H1 (cell line): Measurements from ENCODE around the gene ASCC3.

Experiments used
- ASH2L ChIP-seq: fragments of 200-600, 300-600 bp; sonication (generic); IDR thresholded peaks from one replicate; pipeline ENCODE4 v1.7.1; 2017; ENCODE audit warnings: low read length
- JUND ChIP-seq: IDR thresholded peaks from 2 replicates; pipeline ENCODE4 v1.6.1; 2011; ENCODE audit warnings: mild to moderate bottlenecking, improper control_type of control experiment, low read length
- NRF1 ChIP-seq: IDR thresholded peaks from 2 replicates; pipeline ENCODE4 v1.6.1; 2011; ENCODE audit warnings: mild to moderate bottlenecking, low read depth, low read length, improper control_type of control experiment
- POLR2A ChIP-seq, 2 experiments: IDR thresholded peaks; 1 replicate in 1 of 2; 2 replicates in 1 of 2; pipeline ENCODE4 v1.6.1; 2011; ENCODE audit warnings: low read depth in 2 of 2, low read length in 2 of 2, mild to moderate bottlenecking in 2 of 2; ENCODE audit errors: control extremely low read depth in 1 of 2
- POLR2AphosphoS5 ChIP-seq: IDR thresholded peaks from 2 replicates; pipeline ENCODE4 v1.6.1; 2011; ENCODE audit warnings: low read depth, low read length
- RAD21 ChIP-seq, 2 experiments: IDR thresholded peaks in 1 of 2; conservative IDR thresholded peaks in 1 of 2; 2 replicates each; pipeline ENCODE4 v1.6.1; 2011; ENCODE audit warnings: low read depth in 2 of 2, low read length in 2 of 2, improper control_type of control experiment in 1 of 2, inconsistent platforms in 1 of 2, mild to moderate bottlenecking in 1 of 2, moderate library complexity in 1 of 2
- RBBP5 ChIP-seq: IDR thresholded peaks from 2 replicates; pipeline ENCODE4 v1.7.1; 2012; ENCODE audit warnings: low read depth, mild to moderate bottlenecking, inconsistent platforms, low read length, moderate library complexity, borderline replicate concordance
- TAF1 ChIP-seq: IDR thresholded peaks from 2 replicates; pipeline ENCODE4 v1.6.1; 2011; ENCODE audit warnings: mild to moderate bottlenecking, low read depth, low read length
- TF ChIP-seq, protein P1 (sequence below), 3 experiments: IDR thresholded peaks; 1 replicate in 2 of 3; 2 replicates in 1 of 3; pipeline versions ENCODE4 v1.5.1 to v1.6.1; 2011; ENCODE audit warnings: low read length in 3 of 3, mild to moderate bottlenecking in 3 of 3, inconsistent platforms in 2 of 3, low read depth in 1 of 3, moderate library complexity in 1 of 3; ENCODE audit not compliant: insufficient read depth in 1 of 3; ENCODE audit errors: control extremely low read depth in 1 of 3
- TF ChIP-seq, protein P2 (sequence below): IDR thresholded peaks from 2 replicates; pipeline ENCODE4 v1.6.1; 2012; ENCODE audit warnings: inconsistent platforms

GRCh38 chr6:100886076-100886475, 4.9 kb upstream of the ASCC3 start:
- no peak for TF ChIP-seq JUND
- TF ChIP-seq POLR2AphosphoS5: no peak
- TF ChIP-seq POLR2A (IDR thresholded peaks at IDR 0.05; ENCODE audit: control extremely low read depth in 1 of 2, low read depth in 2 of 2, low read length in 2 of 2): no peak
- TF ChIP-seq RAD21 (IDR thresholded peaks at IDR 0.05 in 1 of 2, conservative IDR thresholded peaks at IDR 0.05 in 1 of 2; ENCODE audit: low read depth in 2 of 2, low read length in 2 of 2): no peak
- no peak for TF ChIP-seq TAF1
- TF ChIP-seq, protein P1, sequence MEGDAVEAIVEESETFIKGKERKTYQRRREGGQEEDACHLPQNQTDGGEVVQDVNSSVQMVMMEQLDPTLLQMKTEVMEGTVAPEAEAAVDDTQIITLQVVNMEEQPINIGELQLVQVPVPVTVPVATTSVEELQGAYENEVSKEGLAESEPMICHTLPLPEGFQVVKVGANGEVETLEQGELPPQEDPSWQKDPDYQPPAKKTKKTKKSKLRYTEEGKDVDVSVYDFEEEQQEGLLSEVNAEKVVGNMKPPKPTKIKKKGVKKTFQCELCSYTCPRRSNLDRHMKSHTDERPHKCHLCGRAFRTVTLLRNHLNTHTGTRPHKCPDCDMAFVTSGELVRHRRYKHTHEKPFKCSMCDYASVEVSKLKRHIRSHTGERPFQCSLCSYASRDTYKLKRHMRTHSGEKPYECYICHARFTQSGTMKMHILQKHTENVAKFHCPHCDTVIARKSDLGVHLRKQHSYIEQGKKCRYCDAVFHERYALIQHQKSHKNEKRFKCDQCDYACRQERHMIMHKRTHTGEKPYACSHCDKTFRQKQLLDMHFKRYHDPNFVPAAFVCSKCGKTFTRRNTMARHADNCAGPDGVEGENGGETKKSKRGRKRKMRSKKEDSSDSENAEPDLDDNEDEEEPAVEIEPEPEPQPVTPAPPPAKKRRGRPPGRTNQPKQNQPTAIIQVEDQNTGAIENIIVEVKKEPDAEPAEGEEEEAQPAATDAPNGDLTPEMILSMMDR (IDR thresholded peaks at IDR 0.05; ENCODE audit: control extremely low read depth in 1 of 3, insufficient read depth in 1 of 3, low read depth in 1 of 3, low read length in 3 of 3): no peak
- TF ChIP-seq NRF1: no peak
- no peak for TF ChIP-seq RBBP5
- TF ChIP-seq, protein P2, sequence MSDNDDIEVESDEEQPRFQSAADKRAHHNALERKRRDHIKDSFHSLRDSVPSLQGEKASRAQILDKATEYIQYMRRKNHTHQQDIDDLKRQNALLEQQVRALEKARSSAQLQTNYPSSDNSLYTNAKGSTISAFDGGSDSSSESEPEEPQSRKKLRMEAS: no peak
- no peak for TF ChIP-seq ASH2L
